ENCODE measurements around the gene RABAC1.

DNA sequence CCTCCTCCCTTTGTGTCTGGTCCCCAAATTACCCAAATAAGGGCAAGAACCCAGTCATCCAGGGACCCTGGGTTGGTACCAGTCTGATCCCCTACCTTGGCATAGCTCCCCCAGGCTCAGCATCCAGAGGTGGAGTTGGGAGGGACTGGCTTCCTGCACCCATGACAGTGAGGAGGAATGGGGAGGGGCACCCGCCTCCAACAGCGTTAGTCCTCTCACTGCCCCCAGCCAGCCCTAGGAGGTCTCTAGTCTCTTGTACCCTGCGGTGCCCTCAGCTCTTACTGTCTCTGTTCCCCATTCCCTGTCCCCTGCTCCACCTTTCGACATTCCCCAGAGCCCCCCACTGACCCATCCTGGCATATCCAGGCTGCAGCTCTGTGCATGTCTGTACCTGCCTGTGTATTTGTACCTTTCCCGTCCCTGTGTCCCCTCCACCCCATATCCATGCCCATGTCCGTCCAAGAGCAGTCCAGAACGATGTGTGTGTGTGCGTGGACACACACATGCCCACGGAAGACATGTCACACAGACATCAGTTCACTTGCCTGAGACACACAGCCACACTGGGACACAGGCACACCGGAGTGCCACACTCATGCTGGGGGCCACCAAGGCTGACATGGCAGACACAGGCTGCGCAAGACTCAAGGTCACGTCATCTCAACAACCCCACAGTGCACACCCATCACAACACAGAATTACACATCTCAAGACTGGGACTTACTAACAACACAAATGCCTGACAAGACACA is 48.7 kb downstream of the RABAC1 start:
- TF ChIP-seq, protein P1, sequence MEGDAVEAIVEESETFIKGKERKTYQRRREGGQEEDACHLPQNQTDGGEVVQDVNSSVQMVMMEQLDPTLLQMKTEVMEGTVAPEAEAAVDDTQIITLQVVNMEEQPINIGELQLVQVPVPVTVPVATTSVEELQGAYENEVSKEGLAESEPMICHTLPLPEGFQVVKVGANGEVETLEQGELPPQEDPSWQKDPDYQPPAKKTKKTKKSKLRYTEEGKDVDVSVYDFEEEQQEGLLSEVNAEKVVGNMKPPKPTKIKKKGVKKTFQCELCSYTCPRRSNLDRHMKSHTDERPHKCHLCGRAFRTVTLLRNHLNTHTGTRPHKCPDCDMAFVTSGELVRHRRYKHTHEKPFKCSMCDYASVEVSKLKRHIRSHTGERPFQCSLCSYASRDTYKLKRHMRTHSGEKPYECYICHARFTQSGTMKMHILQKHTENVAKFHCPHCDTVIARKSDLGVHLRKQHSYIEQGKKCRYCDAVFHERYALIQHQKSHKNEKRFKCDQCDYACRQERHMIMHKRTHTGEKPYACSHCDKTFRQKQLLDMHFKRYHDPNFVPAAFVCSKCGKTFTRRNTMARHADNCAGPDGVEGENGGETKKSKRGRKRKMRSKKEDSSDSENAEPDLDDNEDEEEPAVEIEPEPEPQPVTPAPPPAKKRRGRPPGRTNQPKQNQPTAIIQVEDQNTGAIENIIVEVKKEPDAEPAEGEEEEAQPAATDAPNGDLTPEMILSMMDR (IDR thresholded peaks at IDR 0.05) = no peak
- TF ChIP-seq POLR2AphosphoS5 (IDR thresholded peaks at IDR 0.05; ENCODE audit: low read depth, low read length) = no peak
- TF ChIP-seq SIN3A (IDR thresholded peaks at IDR 0.05; ENCODE audit: borderline replicate concordance, insufficient read depth, low read depth, low read length) = no peak
